Astrocyte of the cerebellum (primary cell): ENCODE measurements around the gene ADPRM.

Source experiments
- DNase-seq: peaks from one replicate; pipeline ENCODE4 v3.0.0-alpha.2; 2011; ENCODE audit warnings: low read depth
- H3K4me3 ChIP-seq: 2 replicates; pipeline ENCODE4 v1.5.1; 2011; ENCODE audit warnings: mild to moderate bottlenecking, low read depth, low read length, moderate library complexity
- CTCF ChIP-seq: IDR thresholded peaks from 2 replicates; pipeline ENCODE4 v1.5.1; 2012; ENCODE audit warnings: low read length, low read depth, moderate library complexity, mild to moderate bottlenecking; ENCODE audit errors: missing control alignments
- in situ Hi-C: cut with HindIII; loops from 2 replicates; pipeline ENCODE4 v1.10.0; 2017; ENCODE audit warnings: low sequenced_read_pairs

ADPRM gene

GRCh38 chr17:10716218-10716617 lies 18.8 kb downstream of the ADPRM start:
- in situ Hi-C loops: no loop called here
- DNase-seq: no peak
- H3K4me3 ChIP-seq: no peak overlapping the region
- TF ChIP-seq CTCF: no peak

- in situ Hi-C loops: no loop called here
These were observed 21.2 kb downstream of the ADPRM start for GRCh38 chr17:10718547-10718946.

GRCh38 chr17:10724546-10725195 lies 27.3 kb downstream of the ADPRM start:
- no peak overlapping the region for H3K4me3 ChIP-seq
- in situ Hi-C loops: no loop called here
- no peak for DNase-seq
- TF ChIP-seq CTCF: no peak

More at GRCh38 chr17:10718547-10718946, 21.2 kb downstream of the ADPRM start:
- TF ChIP-seq CTCF: no peak
- no peak for DNase-seq
- H3K4me3 ChIP-seq: no peak overlapping the region

GRCh38 chr17:10725262-10725661 lies 27.9 kb downstream of the ADPRM start:
- H3K4me3 ChIP-seq: no peak overlapping the region
- in situ Hi-C loops: no loop called here
- no peak for DNase-seq
- no peak for TF ChIP-seq CTCF

- H3K4me3 ChIP-seq: no peak overlapping the region
- DNase-seq: no peak
- TF ChIP-seq CTCF: no peak
- in situ Hi-C loops: no loop called here
These were observed 28.8 kb downstream of the ADPRM start for GRCh38 chr17:10726196-10726595.

- in situ Hi-C loops: no loop called here
- DNase-seq: no peak
- H3K4me3 ChIP-seq: no peak overlapping the region
- TF ChIP-seq CTCF: no peak
These were observed 29.8 kb downstream of the ADPRM start for GRCh38 chr17:10727192-10727591.
